ENCODE data around the gene MCC. TPM values are rescaled to one million over a fixed set of nuclear protein-coding genes. Genes with fewer than 3 reads are reported as not detected.
"Not testable (repeated sequence)": the region's sequence is repeated elsewhere in the genome, so short reads cannot be mapped to it uniquely, and the experiment has no call there.

MCC gene
- polyA plus RNA-seq, 1 donor: 33.2 TPM

GRCh38 chr5:113493446-113493845 is 5.2 kb upstream of the MCC start:
- DNase-seq: no peak

- DNase-seq: no peak
Measured at GRCh38 chr5:113491022-113491421, 2.8 kb upstream of the MCC start.

DNA sequence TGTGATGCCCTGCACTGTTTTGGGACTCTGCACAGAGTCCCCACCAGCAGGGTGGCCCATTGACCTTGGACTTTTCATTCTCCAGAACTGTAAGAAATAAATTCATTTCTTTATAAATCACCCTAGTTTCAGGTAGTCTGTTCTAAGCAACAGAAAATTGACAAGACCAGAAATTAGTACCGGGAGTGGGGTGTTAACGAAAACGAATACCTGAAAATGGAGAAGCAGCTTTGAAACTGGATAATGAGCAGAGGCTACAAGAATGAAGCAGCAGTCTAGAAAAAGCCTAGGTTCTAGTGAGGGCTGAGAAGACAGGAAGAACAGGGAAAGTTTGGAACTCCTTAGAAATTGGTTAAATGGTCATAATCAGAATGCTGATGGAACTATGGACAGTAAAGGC is 2.1 kb upstream of the MCC start:
- DNase-seq: no peak

DNA sequence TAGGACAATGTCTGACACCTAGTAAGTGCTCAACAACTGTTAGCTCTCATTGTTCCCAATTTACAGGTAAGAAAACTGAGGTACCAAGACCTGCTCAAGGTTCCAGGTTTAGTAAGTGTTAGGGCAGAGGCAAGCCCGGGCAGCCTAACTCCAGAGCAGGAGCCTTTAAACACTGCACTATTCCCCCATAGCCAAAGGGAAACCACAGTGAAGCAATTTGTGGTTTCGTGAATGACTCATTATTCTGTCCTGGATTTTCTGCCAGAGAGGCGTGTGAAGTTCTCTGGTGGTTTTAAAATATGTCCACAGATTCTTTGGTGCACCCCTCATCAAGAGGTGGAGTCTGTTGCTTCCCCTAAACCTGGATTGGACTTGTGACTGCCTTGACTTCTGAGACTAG is 1.0 kb upstream of the MCC start:
- DNase-seq: no peak

DNA sequence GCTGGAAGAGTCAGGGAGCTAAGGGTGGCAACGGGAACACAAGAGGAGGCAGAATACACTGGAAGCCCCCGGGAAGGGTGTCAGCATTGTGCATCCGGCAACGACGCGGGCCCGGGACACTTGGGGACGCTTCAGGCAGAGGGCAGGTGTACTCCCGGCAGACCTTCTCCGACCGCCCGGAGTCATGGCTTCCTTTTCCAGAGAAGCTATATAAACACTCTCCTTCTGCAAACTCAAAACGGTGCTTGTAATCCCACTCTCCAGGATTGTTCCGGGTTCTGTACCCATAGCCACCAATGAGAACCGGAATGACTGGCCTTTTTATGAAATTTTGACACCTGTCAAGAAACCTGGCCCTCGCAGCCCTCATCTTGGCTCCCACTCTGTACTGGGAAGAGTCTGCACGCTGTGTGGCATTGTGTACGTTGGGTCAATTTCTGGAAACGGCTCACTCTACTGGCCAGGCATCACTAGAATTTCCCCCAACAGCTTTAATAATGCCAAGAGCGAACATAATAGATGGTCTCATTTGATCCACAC is 462 bp upstream of the MCC start:
- no peak for DNase-seq

GRCh38 chr5:113487416-113487780 is 855 bp downstream of the MCC start:
- DNase-seq: peak; percentile 32

DNA sequence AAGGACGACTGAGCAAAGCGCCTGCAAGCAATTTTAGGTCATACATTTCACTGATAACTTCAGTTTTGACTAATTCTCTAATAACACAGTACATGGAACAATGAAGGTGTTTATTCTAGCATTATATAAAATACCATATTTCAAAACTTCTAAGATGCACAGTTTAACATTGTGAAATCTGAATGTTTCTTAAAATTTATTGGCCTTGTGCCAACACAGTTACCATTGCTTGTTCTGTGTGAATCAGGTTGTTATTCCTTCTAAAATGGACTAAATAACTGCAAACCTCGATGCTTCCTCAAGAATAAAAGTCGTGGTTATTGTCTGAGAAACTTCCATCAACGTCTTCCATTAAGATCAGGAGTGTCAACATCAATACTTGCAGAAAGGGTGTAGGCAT is 8.0 kb downstream of the MCC start:
- no peak for DNase-seq

DNA sequence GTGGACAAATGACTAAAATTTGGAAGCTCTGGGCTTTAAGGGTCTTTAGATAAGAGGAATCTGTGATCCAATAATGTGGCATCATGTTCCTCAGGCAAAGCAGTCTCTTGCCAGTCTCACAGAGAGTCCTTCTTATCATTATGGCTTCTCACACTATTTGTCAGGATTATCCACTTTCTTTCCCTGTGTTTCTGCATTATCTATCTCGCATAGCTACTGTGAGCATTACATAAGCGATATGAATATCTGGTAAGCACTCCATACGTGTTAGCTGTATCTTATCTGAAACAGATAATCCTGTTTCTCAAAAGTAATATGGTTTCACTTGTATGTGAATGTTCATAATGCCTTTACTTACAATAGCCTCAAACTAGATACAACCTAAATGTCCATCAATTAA is 9.6 kb downstream of the MCC start:
- DNase-seq: no peak

DNA sequence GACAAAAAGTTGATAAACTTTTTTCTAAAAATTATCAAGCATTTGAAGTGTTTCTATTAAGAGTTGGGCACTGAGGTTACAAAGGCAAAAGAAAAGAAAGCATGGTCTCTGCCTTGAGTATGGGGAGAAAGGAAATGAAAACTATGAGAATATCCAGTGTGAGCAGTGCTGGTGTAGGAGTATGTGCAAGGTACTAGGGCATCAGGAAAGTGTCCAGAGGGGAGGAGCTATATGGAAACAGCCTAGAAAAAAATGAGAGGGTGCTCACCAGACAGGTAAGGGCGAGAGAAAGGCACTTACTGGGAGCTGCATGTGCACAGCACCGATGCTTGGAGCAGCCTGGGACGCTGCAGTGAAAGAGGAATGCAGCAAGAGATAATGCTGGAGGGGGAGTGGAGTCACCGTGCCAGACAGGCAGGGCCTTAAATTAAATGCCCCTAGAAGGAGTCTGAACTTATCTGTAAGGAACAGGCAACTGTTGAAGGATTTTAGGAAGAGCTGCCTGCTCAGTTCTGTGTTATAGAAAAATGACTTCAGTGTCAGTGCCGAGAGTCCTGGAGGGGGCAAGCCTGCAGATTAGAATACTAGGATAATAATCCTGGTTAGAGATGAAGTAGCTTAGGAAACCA is 14.0 kb downstream of the MCC start:
- DNase-seq: no peak

GRCh38 chr5:113463032-113463431 is 25.2 kb downstream of the MCC start:
- DNase-seq: no peak

DNA sequence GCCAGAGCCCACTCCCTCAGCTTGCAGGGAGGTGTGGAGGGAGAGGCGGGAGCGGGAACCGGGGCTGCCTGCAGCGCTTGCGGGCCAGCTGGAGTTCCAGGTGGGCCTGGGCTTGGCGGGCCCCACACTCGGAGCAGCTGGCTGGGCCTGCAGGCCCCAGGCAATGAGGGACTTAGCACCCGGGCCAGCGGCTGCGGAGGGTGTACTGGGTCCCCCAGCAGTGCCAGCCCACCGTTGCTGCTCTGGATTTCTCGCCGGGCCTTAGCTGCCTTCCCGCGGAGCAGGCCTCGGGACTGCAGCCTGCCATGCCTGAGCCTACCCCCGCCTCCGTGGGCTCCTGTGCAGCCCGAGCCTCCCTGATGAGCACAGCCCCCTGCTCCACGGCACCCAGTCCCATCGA is 31.1 kb downstream of the MCC start:
- DNase-seq: not testable (repeated sequence)

DNA sequence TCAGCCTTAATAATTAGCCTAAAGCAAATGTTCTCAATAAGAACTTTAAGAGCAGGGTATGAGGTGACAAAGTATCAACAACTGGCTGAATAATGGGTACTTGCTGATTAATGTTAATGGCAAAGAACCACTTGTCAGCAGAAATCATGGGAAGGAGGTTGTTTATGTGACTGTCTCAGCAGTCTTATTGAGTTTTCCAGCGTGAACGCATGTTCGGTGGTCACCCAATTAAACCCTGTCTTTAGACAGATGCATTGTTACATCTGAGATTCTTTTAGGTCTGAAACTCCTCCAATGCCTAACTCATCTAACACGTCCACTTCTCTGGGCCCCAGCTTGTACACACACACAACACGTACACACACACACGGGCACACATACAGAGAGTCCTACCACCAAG is 35.3 kb downstream of the MCC start:
- DNase-seq: no peak

DNA sequence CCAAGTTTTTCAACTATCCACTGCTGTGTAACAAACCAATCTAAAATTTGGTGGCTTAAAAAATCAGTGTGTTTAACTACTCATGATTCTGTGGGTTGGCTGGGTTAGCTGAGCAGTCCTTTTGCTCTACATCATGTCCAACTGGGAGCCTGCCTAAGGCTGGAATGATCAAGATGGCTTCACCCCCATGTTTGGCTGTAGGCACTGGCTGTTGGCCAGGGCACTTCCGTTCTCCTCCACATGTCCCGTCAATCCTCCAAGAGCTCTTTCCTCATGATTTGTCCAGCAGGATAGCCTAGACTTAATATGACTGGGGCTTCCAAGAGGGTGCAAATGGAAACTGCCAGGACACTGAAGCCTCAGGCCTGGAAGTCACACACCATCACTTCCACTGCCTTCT is 36.5 kb downstream of the MCC start:
- no peak for DNase-seq

- DNase-seq: no peak
Measured at GRCh38 chr5:113450929-113451328, 37.3 kb downstream of the MCC start.

- DNase-seq: no peak
Measured at GRCh38 chr5:113450462-113450861, 37.8 kb downstream of the MCC start.

- DNase-seq: no peak
Measured at GRCh38 chr5:113448252-113448651, 40.0 kb downstream of the MCC start.

DNA sequence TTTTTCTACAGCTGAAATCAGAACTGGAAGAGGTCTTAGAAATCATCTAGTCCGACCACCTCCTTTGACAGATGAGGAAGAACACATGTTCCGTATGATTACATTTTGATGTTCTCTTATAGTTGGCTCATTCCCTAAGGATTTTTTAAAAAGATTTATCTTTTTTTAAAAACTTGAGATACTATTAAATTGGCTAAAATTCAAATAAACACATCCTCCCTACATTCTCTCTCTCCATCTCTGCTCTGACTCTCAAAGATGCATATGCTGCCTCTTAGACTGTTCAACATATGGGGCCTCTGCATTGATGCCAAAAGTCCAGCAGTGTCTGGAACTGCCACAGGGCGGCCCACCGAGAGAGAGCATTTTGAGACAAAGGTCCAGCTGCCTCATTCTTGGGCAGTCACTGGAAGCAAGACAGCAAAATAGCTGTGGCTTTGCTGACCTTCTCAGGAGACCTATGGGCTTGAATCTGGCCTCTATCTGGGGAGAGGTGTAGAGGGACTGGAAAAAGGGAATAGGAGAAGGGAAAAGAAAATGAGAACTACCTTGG is 40.7 kb downstream of the MCC start:
- peak; percentile 42 for DNase-seq

DNA sequence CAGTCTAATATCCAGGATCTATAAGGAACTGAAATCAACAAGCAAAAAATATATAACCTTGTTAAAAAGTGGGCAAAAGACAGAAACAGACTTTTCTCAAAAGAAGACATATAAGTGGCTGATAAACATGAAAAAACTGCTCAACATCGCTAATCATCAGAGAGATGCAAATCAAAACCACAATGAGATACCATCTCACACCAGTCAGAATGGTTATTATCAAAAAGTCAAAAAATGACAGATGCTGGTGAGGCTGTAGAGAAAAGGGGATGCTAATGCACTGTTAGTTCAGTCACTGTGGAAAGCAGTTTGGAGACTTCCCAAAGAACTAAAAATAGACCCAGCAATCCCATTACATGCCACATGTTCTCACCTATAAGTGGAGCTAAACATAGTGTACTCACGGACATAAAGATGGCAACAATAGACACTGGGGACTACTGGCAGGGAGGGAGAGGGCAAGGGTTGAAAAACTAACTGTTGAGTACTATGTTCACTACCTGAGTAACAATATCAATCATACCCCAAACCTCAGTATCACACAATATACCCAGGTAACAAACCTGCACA is 41.8 kb downstream of the MCC start:
- no peak for DNase-seq

DNA sequence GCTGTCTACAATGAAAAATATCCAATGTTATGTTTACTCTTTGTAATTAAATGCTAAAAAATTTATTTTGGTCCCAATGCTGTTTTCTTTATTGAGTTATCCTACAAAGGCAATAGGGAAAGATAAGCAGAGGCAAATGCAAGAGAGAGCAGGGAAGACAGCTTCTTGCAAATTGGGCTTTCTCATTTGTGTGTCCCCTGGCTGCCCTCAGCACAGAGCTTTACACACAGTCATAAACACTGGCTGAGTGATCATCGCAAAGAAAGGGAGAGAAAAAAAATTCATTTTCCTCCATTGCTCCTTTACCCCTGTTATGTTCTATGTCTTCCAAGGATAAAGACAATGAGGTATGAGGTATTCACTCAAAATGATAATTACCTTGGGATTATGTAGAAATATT is 51.1 kb downstream of the MCC start:
- no peak for DNase-seq

DNA sequence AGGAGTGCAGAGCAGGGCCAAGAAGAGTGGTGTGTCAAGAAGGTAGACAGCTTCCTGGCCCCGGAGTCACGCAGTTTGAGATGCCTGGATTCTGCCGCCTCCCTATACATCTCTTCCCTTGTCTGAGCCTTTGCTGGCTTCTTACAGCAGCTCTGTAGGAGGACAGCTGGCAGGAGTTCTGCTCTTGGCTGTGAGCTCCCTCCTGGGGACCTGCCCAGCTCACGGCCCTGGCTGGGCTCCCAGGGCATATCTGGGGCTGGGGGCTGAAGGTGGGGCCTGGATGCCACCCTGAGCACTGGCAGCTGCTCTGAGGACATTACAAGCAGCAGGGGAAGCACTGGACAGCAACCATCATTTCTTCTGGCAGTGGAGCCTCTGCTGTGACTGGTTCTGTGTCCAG is 52.7 kb downstream of the MCC start:
- DNase-seq: no peak

DNA sequence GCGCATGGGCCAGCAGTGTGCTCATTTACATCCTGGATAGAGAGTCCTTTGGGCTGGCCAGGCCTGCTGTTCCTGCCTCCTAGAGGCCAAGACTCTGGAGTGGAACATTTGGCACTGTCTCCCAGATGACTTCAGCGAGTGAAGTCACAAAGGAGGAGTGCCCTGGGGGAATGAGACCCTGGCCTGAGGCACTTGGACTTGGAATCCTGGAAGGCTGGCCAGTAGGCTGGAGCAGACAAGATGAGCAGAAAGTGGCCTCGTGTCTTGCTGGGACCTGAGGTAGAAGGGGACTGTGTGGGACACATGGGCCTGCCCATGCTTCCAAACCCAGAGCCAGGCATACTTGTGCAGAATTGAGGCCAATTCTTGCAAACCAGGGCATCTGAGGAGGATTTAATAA is 53.4 kb downstream of the MCC start, which contains the start of gene TSSK1B:
TSSK1B (minus strand) TSS at position 101 of the 400 bp plus-strand sequence. CDS start 150 bp downstream, outside the sequence.
- no peak for DNase-seq

- no peak for DNase-seq
Measured at GRCh38 chr5:113433862-113434612, 54.2 kb downstream of the MCC start.

DNA sequence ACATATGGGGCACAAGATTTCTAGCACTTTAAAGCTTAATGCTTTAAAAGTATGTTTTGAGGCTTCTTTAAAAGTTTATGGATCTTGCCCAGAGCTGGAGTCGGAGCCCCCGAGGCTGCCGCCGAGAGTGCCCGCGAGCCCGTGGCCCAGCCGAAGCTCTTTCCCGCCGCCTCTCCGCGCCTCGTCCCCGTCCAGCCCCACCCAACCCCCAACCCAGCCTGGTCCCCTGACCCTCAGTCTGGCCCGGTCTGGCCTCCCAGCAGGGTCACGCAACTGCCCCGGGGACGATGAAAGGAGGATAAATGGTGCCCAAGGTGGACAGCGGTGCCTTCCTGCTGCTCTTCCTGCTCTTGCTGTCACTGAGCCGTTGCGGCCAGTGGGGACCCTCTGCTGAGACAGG is 55.2 kb downstream of the MCC start:
- no peak for DNase-seq

Data from left kidney (tissue), 2 donors.